HCT116 (cell line): Measurements from ENCODE around the gene STAC2. TPM values are rescaled to one million over a fixed set of nuclear protein-coding genes. Genes with fewer than 3 reads are reported as not detected.
A peak's percentile ranks its signal among the peaks of the same experiment; 100 is the strongest.

Experiments
- ATAC-seq: fragments of 200-7000 bp; cut with Tn5 transposase; 2 replicates; pipeline ENCODE4 v1.9.1; 2020; ENCODE audit warnings: mild to moderate bottlenecking, moderate library complexity
- BruUV-seq: library from RNA; stranded (reverse); fragments of 400-500 nt; replicated peaks from 2 replicates; lab custom pipeline; 2021; lab: Mats Ljungman, UMichigan
- CTCF ChIA-PET: fragments of 300-600 bp; sonication (Branson Sonifier 250); formaldehyde crosslinking; loops from one replicate; lab custom pipeline; 2021; ENCODE audit warnings: antibody characterized with exemption; lab: Charles Lee
- POLR2A ChIA-PET: fragments of 300-600, 350-600 bp; sonication (Branson Sonifier 250); formaldehyde crosslinking; loops from one replicate; lab custom pipeline; 2021; ENCODE audit warnings: antibody characterized with exemption; lab: Charles Lee
- RAD21 ChIA-PET, 2 experiments: fragments of 300-600 bp; sonication (Branson Sonifier 250); formaldehyde crosslinking; loops; one replicate each; lab custom pipeline; 2023; ENCODE audit warnings: low total read pairs in 2 of 2; ENCODE audit not compliant: uncharacterized antibody in 2 of 2, unreplicated experiment in 2 of 2, low non-redundant PET in 1 of 2; lab: Charles Lee
- DNase-seq: peaks from one replicate; pipeline ENCODE4 v3.0.0-alpha.2; 2010; ENCODE audit warnings: low read depth, low spot score
- H2AFZ ChIP-seq: fragments of 200-600 bp; shearing (Covaris generic), sonication (generic); 2 replicates; pipeline ENCODE4 v1.6.1; 2017; ENCODE audit warnings: low read depth, mixed run types, mixed read lengths, antibody characterized with exemption, low read length; ENCODE audit not compliant: poor library complexity, severe bottlenecking
- H3K27ac ChIP-seq: 2 replicates; pipeline ENCODE4 v1.5.1; 2012; ENCODE audit warnings: low read depth, low read length
- H3K27me3 ChIP-seq: fragments of 200-600 bp; sonication (generic); 2 replicates; pipeline ENCODE4 v1.6.1; 2016; ENCODE audit warnings: mixed run types, low read length, mixed read lengths; ENCODE audit not compliant: insufficient read depth
- H3K36me3 ChIP-seq, 2 experiments: fragments of 200-500 bp in 1 of 2; fragments of 200-600 bp in 1 of 2; sonication (Bioruptor generic) in 1 of 2; sonication (generic) in 1 of 2; 2 replicates each; pipeline versions ENCODE4 v1.5.1 to v1.6.1; 2014 to 2016; ENCODE audit warnings: low read length in 2 of 2, inconsistent platforms in 1 of 2, mixed read lengths in 1 of 2, mixed run types in 1 of 2; ENCODE audit not compliant: insufficient read depth in 2 of 2, control insufficient read depth in 1 of 2
- H3K4me1 ChIP-seq, 2 experiments: fragments of 200-600 bp in 1 of 2; sonication (generic) in 1 of 2; 2 replicates each; pipeline versions ENCODE4 v1.5.1 to v1.6.1; 2012 to 2017; ENCODE audit warnings: low read length in 2 of 2, inconsistent platforms in 1 of 2, mild to moderate bottlenecking in 1 of 2, mixed read lengths in 1 of 2, mixed run types in 1 of 2, moderate library complexity in 1 of 2; ENCODE audit not compliant: insufficient read depth in 2 of 2, control insufficient read depth in 1 of 2
- H3K4me2 ChIP-seq: fragments of 200-600 bp; sonication (generic); 2 replicates; pipeline ENCODE4 v1.6.1; 2017; ENCODE audit warnings: mixed run types, low read length, mixed read lengths
- H3K4me3 ChIP-seq, 2 experiments: fragments of 200-600 bp in 1 of 2; sonication (generic) in 1 of 2; replicated peaks in 1 of 2; 2 replicates each; pipeline ENCODE4 v1.5.1; 2011 to 2016; ENCODE audit warnings: low read length in 2 of 2, control low read depth in 1 of 2, low read depth in 1 of 2, mild to moderate bottlenecking in 1 of 2, mixed read lengths in 1 of 2, mixed run types in 1 of 2
- H3K79me2 ChIP-seq: fragments of 200-600 bp; sonication (generic); 2 replicates; pipeline ENCODE4 v1.6.1; 2017; ENCODE audit warnings: mild to moderate bottlenecking, mixed run types, low read length, moderate library complexity, mixed read lengths; ENCODE audit not compliant: insufficient read depth
- H3K9ac ChIP-seq: fragments of 200-600 bp; sonication (generic); 2 replicates; pipeline ENCODE4 v1.6.1; 2016; ENCODE audit warnings: low read length, mixed read lengths
- H3K9me2 ChIP-seq: fragments of 200-600 bp; sonication (generic), shearing (Covaris generic); 2 replicates; pipeline ENCODE4 v1.6.1; 2017; ENCODE audit warnings: mixed run types, mild to moderate bottlenecking, moderate library complexity; ENCODE audit not compliant: insufficient read depth
- H3K9me3 ChIP-seq, 2 experiments: fragments of 200-500 bp in 1 of 2; fragments of 200-600 bp in 1 of 2; sonication (Bioruptor generic) in 1 of 2; sonication (generic) in 1 of 2; 2 replicates each; pipeline ENCODE4 v1.6.1; 2014 to 2017; ENCODE audit warnings: low read length in 2 of 2, mixed read lengths in 2 of 2, inconsistent platforms in 1 of 2, low read depth in 1 of 2, mild to moderate bottlenecking in 1 of 2, mixed run types in 1 of 2, moderate library complexity in 1 of 2; ENCODE audit not compliant: control insufficient read depth in 1 of 2, insufficient read depth in 1 of 2
- H4K20me1 ChIP-seq: fragments of 200-600 bp; sonication (generic), shearing (Covaris generic); 2 replicates; pipeline ENCODE4 v1.6.1; 2017; ENCODE audit warnings: mixed run types, mild to moderate bottlenecking, moderate library complexity; ENCODE audit not compliant: insufficient read depth
- CTCF ChIP-seq, 3 experiments: fragments of 200-600 bp in 1 of 3; sonication (generic) in 1 of 3; IDR thresholded peaks in 2 of 3; conservative IDR thresholded peaks in 1 of 3; 2 replicates each; pipeline ENCODE4 v1.5.1; 2012 to 2017; ENCODE audit warnings: low read depth in 2 of 3, low read length in 2 of 3, antibody characterized with exemption in 1 of 3, borderline replicate concordance in 1 of 3, control low read depth in 1 of 3, mild to moderate bottlenecking in 1 of 3, mixed read lengths in 1 of 3, mixed run types in 1 of 3, moderate library complexity in 1 of 3; ENCODE audit not compliant: insufficient read depth in 1 of 3
- EZH2phosphoT487 ChIP-seq: fragments of 200-600 bp; IDR thresholded peaks from 2 replicates; pipeline ENCODE4 v1.6.1; 2018; ENCODE audit warnings: antibody characterized with exemption, borderline replicate concordance
- POLR2AphosphoS5 ChIP-seq: IDR thresholded peaks from 2 replicates; pipeline ENCODE4 v1.6.1; 2011; ENCODE audit warnings: mild to moderate bottlenecking, low read depth, low read length, moderate library complexity
- RAD21 ChIP-seq: IDR thresholded peaks from 2 replicates; pipeline ENCODE4 v1.6.1; 2012; ENCODE audit warnings: low read depth, mild to moderate bottlenecking
- YY1 ChIP-seq: IDR thresholded peaks from 2 replicates; pipeline ENCODE4 v1.6.1; 2011; ENCODE audit warnings: low read length, low read depth, moderate library complexity, mild to moderate bottlenecking; ENCODE audit not compliant: insufficient replicate concordance; ENCODE audit errors: extremely low read depth
- intact Hi-C: fragments of 100-400 bp; cut with micrococcal nuclease; formaldehyde crosslinking; loops from 2 replicates; pipeline ENCODE4 v1.10.0; 2022
- total RNA-seq: library from RNA; stranded (reverse); gene quantifications from one replicate; pipeline ENCODE4 v1.2.1, GENCODE V29; 2021; ENCODE audit not compliant: unreplicated experiment

The STAC2 gene
- total RNA-seq, 1 experiment from 2014 or later, result not detected

- intact Hi-C loops, result no loop called here
- no peak overlapping the region; the same call in 1 of the 2 replicates for H3K27ac ChIP-seq
- peak overlapping the region; percentile 83 for H2AFZ ChIP-seq
Measured at GRCh38 chr17:39164675-39165143, 61.0 kb downstream of the STAC2 start.

More at GRCh38 chr17:39164675-39165143, 61.0 kb downstream of the STAC2 start:
- ATAC-seq, result peak; percentile 92
- H3K9me3 ChIP-seq, result no peaks in the 10 kb centered on the region
- H3K27me3 ChIP-seq, result no peaks in the 10 kb centered on the region
- peak overlapping the region; percentile 67 for H3K4me2 ChIP-seq
- H3K4me1 ChIP-seq, result peaks cover 6 to 10% of the 10 kb centered on the region in 2 experiments; a peak in 3 of 4 replicates
- RAD21 ChIA-PET, result interaction anchor here (1.0 to 1.4 kb wide), 4 partner anchors 11 to 182 kb away, joined by 3 to 7 read pairs (median 5); partner anchors contain the start of gene RPL19 (in 1 of the 2)
- H3K9ac ChIP-seq, result peak overlapping the region; percentile 38
- TF ChIP-seq CTCF (IDR thresholded peaks at IDR 0.05 in 2 of 3, conservative IDR thresholded peaks at IDR 0.05 in 1 of 3; ENCODE audit: borderline replicate concordance in 1 of 3, insufficient read depth in 1 of 3, low read depth in 2 of 3, low read length in 2 of 3) (peak; percentile 69 to 92 (median 88); a peak in 5 of 6 replicates), RAD21 (peak; percentile 64), EZH2phosphoT487 (no peak), YY1 (peak; percentile 62), POLR2AphosphoS5 (peak; percentile 32)
- TF ChIP-seq, all 23 proteins: peak for 4
- peak; percentile 69 for DNase-seq
- CTCF ChIA-PET, result interaction anchor here (0.7 to 2.2 kb wide), 25 partner anchors 8 to 311 kb away, joined by 3 to 62 read pairs (median 4); partner anchors contain the start of genes CACNB1, RPL19 and RPL23
- H3K36me3 ChIP-seq, result no peaks in the 10 kb centered on the region
- no peaks in the 10 kb centered on the region for H3K9me2 ChIP-seq
- peak overlapping the region in 1 of 2 experiments; percentile 7; a peak in 2 of 4 replicates for H3K4me3 ChIP-seq
- BruUV-seq, result no TSS peak
- POLR2A ChIA-PET, result interaction anchor here (0.9 to 2.2 kb wide), 6 partner anchors 11 to 297 kb away, joined by 3 to 17 read pairs (median 3); partner anchors contain the start of genes LASP1 and RPL19
- no peaks in the 10 kb centered on the region for H4K20me1 ChIP-seq
- no peaks in the 10 kb centered on the region for H3K79me2 ChIP-seq
